ENCODE measurements around the gene SGPP2. TPM values are rescaled to one million over a fixed set of nuclear protein-coding genes. Genes with fewer than 3 reads are reported as not detected.

The SGPP2 gene
- total RNA-seq, 4 donors from 2014 or later = 0.63 to 15.3 (median 7.2) TPM

GRCh38 chr2:222591661-222592060 lies 167.3 kb downstream of the SGPP2 start:
- TF ChIP-seq, protein P1, sequence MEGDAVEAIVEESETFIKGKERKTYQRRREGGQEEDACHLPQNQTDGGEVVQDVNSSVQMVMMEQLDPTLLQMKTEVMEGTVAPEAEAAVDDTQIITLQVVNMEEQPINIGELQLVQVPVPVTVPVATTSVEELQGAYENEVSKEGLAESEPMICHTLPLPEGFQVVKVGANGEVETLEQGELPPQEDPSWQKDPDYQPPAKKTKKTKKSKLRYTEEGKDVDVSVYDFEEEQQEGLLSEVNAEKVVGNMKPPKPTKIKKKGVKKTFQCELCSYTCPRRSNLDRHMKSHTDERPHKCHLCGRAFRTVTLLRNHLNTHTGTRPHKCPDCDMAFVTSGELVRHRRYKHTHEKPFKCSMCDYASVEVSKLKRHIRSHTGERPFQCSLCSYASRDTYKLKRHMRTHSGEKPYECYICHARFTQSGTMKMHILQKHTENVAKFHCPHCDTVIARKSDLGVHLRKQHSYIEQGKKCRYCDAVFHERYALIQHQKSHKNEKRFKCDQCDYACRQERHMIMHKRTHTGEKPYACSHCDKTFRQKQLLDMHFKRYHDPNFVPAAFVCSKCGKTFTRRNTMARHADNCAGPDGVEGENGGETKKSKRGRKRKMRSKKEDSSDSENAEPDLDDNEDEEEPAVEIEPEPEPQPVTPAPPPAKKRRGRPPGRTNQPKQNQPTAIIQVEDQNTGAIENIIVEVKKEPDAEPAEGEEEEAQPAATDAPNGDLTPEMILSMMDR (IDR thresholded peaks at IDR 0.05) = no peak
- ATAC-seq (ENCODE audit: low FRiP score) (no peak), DNase-seq (ENCODE audit: low spot score) (no peak)

DNA sequence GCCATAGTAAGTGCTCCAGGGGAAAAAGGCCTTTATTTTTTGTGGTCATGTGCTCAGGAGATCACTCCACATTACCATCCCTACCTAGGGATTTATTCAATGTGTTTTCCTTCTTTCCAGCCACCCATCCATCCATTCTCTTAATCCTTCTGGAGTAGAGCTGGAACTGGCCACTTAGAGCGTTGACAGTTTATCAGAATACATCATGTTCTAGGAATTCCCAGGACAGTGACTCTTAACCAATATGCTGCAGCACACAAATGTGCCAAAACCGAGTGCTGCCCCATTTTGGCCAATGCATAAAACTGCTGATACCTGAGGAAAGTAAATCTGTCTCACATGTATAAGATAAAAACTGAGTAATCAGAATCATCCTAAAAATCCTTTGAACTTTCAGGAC lies 167.8 kb downstream of the SGPP2 start:
- TF ChIP-seq, protein P1 (IDR thresholded peaks at IDR 0.05) = no peak
- ATAC-seq (ENCODE audit: low FRiP score) (no peak), DNase-seq (ENCODE audit: low spot score) (no peak)

DNA sequence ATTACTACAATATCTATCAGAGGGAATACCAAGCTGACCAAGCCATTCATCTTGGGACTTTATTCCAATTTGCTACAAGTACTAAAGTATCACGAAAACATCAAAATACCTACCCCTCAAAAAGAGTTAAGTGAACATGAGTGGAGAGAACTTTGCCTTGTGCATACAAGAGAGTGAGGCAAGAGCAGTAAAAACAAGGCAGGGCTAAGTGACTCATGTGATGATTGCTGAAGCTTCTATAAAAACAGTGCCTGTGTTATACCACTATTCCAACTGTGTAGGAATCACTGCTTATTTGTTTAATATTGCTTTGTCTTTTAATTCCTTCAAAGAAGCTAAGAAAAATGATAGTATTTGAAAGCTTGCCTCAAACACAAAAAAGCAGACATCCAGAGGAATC lies 170.3 kb downstream of the SGPP2 start:
- ATAC-seq (ENCODE audit: low FRiP score) (no peak), DNase-seq (ENCODE audit: low spot score) (no peak)
- TF ChIP-seq, protein P1 (IDR thresholded peaks at IDR 0.05) = no peak

DNA sequence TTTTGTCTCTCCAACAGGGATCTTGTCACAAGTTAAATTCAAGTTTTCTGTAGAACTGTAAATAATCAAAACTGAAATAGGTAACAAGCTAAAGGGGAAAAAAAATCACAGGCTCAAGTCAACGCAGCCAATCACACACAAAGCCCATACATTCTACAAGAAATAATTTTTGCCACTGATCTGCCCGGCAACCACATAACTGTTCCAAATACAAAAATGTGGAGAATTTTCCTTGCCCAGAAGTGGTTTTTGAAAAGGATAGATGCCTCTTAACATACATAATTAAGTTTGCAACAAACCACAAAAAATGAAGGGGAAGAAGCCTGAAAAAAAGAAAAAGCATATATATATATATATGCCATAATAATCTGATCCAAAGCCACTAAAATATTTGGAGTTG lies 171.2 kb downstream of the SGPP2 start:
- DNase-seq (ENCODE audit: low spot score) = no peak
- no peak for ATAC-seq (ENCODE audit: low FRiP score)
- TF ChIP-seq, protein P1 (IDR thresholded peaks at IDR 0.05) = no peak

- ATAC-seq (ENCODE audit: low FRiP score) (no peak), DNase-seq (ENCODE audit: low spot score) (no peak)
- TF ChIP-seq, protein P1 (IDR thresholded peaks at IDR 0.05) = no peak
Measured at GRCh38 chr2:222598611-222599010, 174.3 kb downstream of the SGPP2 start.

GRCh38 chr2:222603501-222603900 lies 179.2 kb downstream of the SGPP2 start:
- TF ChIP-seq, protein P1 (IDR thresholded peaks at IDR 0.05) = no peak
- DNase-seq (ENCODE audit: low spot score) (no peak), ATAC-seq (ENCODE audit: low FRiP score) (no peak)

- ATAC-seq (ENCODE audit: low FRiP score) (no peak), DNase-seq (ENCODE audit: low spot score) (no peak)
- TF ChIP-seq, protein P1 (IDR thresholded peaks at IDR 0.05) = no peak
Measured at GRCh38 chr2:222604749-222605515, 180.6 kb downstream of the SGPP2 start.

All from omental fat pad (tissue), 4 donors.